ENCODE results near the gene CFAP74. TPM values are rescaled to one million over a fixed set of nuclear protein-coding genes. Genes with fewer than 3 reads are reported as not detected.

The CFAP74 gene
- total and polyA plus RNA-seq, 2 of the 13 experiments (the other 11 are each of a cell fraction or from before 2014, with no cell fraction given): 0.27 to 0.62 TPM

DNA sequence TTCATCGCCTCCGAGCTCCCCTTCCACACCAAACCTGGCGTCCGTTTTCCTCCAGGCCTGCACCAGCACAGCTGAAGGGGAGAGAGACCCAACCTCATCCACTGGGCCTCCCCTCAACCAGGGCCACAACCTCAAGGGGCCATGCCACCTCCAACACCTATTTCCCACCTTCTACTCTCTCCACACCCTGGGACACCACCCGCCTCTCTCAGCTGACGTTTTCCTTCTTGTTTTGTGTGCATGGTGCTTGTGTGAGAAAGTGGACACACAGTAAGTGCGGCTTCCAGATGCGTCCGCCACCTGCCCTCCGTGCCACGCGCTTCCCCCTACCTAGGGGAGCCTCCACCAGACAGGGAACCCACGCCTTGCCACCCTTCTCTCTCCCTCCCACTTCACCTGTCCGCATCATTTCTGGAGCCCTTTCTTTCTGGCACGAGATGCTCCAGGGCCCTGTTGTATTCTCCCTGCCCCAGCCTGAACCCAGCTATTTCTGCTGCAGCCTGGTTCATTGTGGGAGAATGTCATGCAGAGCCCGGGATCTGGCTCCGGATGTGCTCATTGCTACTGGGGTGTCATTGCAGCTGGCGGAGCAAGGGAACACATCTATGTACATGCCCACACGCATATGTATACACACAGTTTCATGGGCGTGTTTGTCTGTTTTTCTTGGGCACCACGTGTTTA is 111.4 kb downstream of the CFAP74 start (continued):
- TF ChIP-seq, protein P1, sequence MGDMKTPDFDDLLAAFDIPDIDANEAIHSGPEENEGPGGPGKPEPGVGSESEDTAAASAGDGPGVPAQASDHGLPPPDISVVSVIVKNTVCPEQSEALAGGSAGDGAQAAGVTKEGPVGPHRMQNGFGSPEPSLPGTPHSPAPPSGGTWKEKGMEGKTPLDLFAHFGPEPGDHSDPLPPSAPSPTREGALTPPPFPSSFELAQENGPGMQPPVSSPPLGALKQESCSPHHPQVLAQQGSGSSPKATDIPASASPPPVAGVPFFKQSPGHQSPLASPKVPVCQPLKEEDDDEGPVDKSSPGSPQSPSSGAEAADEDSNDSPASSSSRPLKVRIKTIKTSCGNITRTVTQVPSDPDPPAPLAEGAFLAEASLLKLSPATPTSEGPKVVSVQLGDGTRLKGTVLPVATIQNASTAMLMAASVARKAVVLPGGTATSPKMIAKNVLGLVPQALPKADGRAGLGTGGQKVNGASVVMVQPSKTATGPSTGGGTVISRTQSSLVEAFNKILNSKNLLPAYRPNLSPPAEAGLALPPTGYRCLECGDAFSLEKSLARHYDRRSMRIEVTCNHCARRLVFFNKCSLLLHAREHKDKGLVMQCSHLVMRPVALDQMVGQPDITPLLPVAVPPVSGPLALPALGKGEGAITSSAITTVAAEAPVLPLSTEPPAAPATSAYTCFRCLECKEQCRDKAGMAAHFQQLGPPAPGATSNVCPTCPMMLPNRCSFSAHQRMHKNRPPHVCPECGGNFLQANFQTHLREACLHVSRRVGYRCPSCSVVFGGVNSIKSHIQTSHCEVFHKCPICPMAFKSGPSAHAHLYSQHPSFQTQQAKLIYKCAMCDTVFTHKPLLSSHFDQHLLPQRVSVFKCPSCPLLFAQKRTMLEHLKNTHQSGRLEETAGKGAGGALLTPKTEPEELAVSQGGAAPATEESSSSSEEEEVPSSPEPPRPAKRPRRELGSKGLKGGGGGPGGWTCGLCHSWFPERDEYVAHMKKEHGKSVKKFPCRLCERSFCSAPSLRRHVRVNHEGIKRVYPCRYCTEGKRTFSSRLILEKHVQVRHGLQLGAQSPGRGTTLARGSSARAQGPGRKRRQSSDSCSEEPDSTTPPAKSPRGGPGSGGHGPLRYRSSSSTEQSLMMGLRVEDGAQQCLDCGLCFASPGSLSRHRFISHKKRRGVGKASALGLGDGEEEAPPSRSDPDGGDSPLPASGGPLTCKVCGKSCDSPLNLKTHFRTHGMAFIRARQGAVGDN (CRISPR knock-in tag; IDR thresholded peaks at IDR 0.05): peak; percentile 63
- peak; percentile 27; the same call in 1 of the 2 replicates for TF ChIP-seq NFKB2 (CRISPR knock-in tag; IDR thresholded peaks at IDR 0.05; ENCODE audit: borderline replicate concordance)
- TF ChIP-seq MED1 (CRISPR knock-in tag; IDR thresholded peaks at IDR 0.05): no peak
- TF ChIP-seq NONO (IDR thresholded peaks at IDR 0.05): no peak
- TF ChIP-seq NONO (CRISPR knock-in tag; conservative IDR thresholded peaks at IDR 0.05): 0 out of 2 replicates have a peak, but pooled peaks have one; percentile 24
- TF ChIP-seq MAFK (conservative IDR thresholded peaks at IDR 0.05 in 1 of 2, IDR thresholded peaks at IDR 0.05 in 1 of 2; ENCODE audit: low read length in 2 of 2): no peak
- no peak for TF ChIP-seq PRMT3 (CRISPR knock-in tag; IDR thresholded peaks at IDR 0.05; ENCODE audit: borderline replicate concordance, low read depth)
- 0 out of 2 replicates have a peak, but pooled peaks have one; percentile 65 for TF ChIP-seq REL (CRISPR knock-in tag; conservative IDR thresholded peaks at IDR 0.05)
- 0 out of 2 replicates have a peak, but pooled peaks have one; percentile 29 for TF ChIP-seq TBX2 (CRISPR knock-in tag; IDR thresholded peaks at IDR 0.05; ENCODE audit: borderline replicate concordance)
- TF ChIP-seq, protein P2, sequence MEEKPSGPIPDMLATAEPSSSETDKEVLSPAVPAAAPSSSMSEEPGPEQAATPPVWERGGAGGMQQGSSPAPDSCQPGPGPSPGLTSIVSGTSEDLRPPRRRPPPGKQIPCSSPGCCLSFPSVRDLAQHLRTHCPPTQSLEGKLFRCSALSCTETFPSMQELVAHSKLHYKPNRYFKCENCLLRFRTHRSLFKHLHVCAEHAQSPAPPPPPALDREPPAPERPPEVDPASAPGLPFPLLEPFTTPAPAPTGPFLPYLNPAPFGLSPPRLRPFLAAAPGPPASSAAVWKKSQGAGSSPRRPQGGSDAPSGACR (CRISPR knock-in tag; IDR thresholded peaks at IDR 0.05): 0 out of 2 replicates have a peak, but pooled peaks have one; percentile 6
- no peak for TF ChIP-seq ZNF282 (IDR thresholded peaks at IDR 0.05; ENCODE audit: partially characterized antibody)
- 0 out of 2 replicates have a peak, but pooled peaks have one; percentile 64 for TF ChIP-seq ZNF589 (CRISPR knock-in tag; conservative IDR thresholded peaks at IDR 0.05)
- TF ChIP-seq ZNF543 (CRISPR knock-in tag; IDR thresholded peaks at IDR 0.05): 0 out of 2 replicates have a peak, but pooled peaks have one; percentile 8
- TF ChIP-seq MTA1 (CRISPR knock-in tag; IDR thresholded peaks at IDR 0.05; ENCODE audit: borderline replicate concordance): 0 out of 2 replicates have a peak, but pooled peaks have one; percentile 10
- TF ChIP-seq, protein P3, sequence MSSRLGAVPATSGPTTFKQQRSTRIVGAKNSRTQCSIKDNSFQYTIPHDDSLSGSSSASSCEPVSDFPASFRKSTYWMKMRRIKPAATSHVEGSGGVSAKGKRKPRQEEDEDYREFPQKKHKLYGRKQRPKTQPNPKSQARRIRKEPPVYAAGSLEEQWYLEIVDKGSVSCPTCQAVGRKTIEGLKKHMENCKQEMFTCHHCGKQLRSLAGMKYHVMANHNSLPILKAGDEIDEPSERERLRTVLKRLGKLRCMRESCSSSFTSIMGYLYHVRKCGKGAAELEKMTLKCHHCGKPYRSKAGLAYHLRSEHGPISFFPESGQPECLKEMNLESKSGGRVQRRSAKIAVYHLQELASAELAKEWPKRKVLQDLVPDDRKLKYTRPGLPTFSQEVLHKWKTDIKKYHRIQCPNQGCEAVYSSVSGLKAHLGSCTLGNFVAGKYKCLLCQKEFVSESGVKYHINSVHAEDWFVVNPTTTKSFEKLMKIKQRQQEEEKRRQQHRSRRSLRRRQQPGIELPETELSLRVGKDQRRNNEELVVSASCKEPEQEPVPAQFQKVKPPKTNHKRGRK (CRISPR knock-in tag; IDR thresholded peaks at IDR 0.05): peak; percentile 0; the same call in 1 of the 2 replicates
- peak; percentile 9 for TF ChIP-seq ZNF883 (CRISPR knock-in tag; IDR thresholded peaks at IDR 0.05; ENCODE audit: not compliant biosample characterization)
- peak; percentile 56; the same call in 1 of the 2 replicates for TF ChIP-seq ZNF430 (CRISPR knock-in tag; IDR thresholded peaks at IDR 0.05)
- TF ChIP-seq TMF1 (CRISPR knock-in tag; IDR thresholded peaks at IDR 0.05; ENCODE audit: low read depth): no peak
- TF ChIP-seq, protein P4, sequence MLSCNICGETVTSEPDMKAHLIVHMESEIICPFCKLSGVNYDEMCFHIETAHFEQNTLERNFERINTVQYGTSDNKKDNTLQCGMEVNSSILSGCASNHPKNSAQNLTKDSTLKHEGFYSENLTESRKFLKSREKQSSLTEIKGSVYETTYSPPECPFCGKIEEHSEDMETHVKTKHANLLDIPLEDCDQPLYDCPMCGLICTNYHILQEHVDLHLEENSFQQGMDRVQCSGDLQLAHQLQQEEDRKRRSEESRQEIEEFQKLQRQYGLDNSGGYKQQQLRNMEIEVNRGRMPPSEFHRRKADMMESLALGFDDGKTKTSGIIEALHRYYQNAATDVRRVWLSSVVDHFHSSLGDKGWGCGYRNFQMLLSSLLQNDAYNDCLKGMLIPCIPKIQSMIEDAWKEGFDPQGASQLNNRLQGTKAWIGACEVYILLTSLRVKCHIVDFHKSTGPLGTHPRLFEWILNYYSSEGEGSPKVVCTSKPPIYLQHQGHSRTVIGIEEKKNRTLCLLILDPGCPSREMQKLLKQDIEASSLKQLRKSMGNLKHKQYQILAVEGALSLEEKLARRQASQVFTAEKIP (CRISPR knock-in tag; IDR thresholded peaks at IDR 0.05; ENCODE audit: borderline replicate concordance): no peak
- no peak for TF ChIP-seq HNRNPH1 (optimal IDR thresholded peaks at IDR 0.05; ENCODE audit: low read depth, low read length)

All from HepG2 (cell line).